GM23248 (cell line): Measurements from ENCODE around the gene TRAPPC3. TPM values are rescaled to one million over a fixed set of nuclear protein-coding genes. Genes with fewer than 3 reads are reported as not detected.

Source experiments
- DNase-seq: peaks from one replicate; pipeline ENCODE4 v3.0.0-alpha.2; 2015
- H2AFZ ChIP-seq: fragments of 200-600 bp; sonication (generic); 2 replicates; pipeline ENCODE4 v1.6.1; 2016; ENCODE audit warnings: antibody characterized with exemption
- H3F3A ChIP-seq: fragments of 200-600 bp; sonication (generic); 2 replicates; pipeline ENCODE4 v1.6.1; 2016; ENCODE audit warnings: mild to moderate bottlenecking, antibody characterized with exemption, mixed run types; ENCODE audit not compliant: insufficient read depth
- H3K27ac ChIP-seq: fragments of 200-600 bp; sonication (generic); 2 replicates; pipeline ENCODE4 v1.5.1; 2016; ENCODE audit warnings: mild to moderate bottlenecking
- H3K27me3 ChIP-seq: fragments of 200-600 bp; sonication (generic); replicated peaks from 2 replicates; pipeline ENCODE4 v1.6.1; 2016; ENCODE audit warnings: mild to moderate bottlenecking; ENCODE audit not compliant: insufficient read depth
- H3K36me3 ChIP-seq: fragments of 200-600 bp; sonication (generic); 2 replicates; pipeline ENCODE4 v1.6.1; 2016; ENCODE audit warnings: low read depth, mild to moderate bottlenecking
- H3K4me1 ChIP-seq: fragments of 200-600 bp; sonication (generic); 2 replicates; pipeline ENCODE4 v1.6.1; 2016; ENCODE audit warnings: mild to moderate bottlenecking; ENCODE audit not compliant: insufficient read depth
- H3K4me2 ChIP-seq: fragments of 200-600 bp; sonication (generic); one replicate; pipeline ENCODE4 v1.6.1; 2016; ENCODE audit warnings: mild to moderate bottlenecking; ENCODE audit not compliant: unreplicated experiment
- H3K4me3 ChIP-seq: fragments of 200-600 bp; sonication (generic); 2 replicates; pipeline ENCODE4 v1.5.1; 2016; ENCODE audit warnings: mild to moderate bottlenecking
- H3K79me2 ChIP-seq: fragments of 200-600 bp; sonication (generic); 2 replicates; pipeline ENCODE4 v1.6.1; 2016; ENCODE audit warnings: mild to moderate bottlenecking; ENCODE audit not compliant: insufficient read depth
- H3K9ac ChIP-seq: fragments of 200-600 bp; sonication (generic); 2 replicates; pipeline ENCODE4 v1.6.1; 2016; ENCODE audit warnings: mild to moderate bottlenecking
- H3K9me2 ChIP-seq: fragments of 200-600 bp; sonication (generic); 2 replicates; pipeline ENCODE4 v1.6.1; 2016; ENCODE audit warnings: mixed run types, mild to moderate bottlenecking, moderate library complexity; ENCODE audit not compliant: insufficient read depth
- H3K9me3 ChIP-seq: fragments of 200-600 bp; sonication (generic); one replicate; pipeline ENCODE4 v1.6.1; 2017; ENCODE audit warnings: low read depth
- H4K20me1 ChIP-seq: fragments of 200-600 bp; sonication (generic); 2 replicates; pipeline ENCODE4 v1.6.0; 2016; ENCODE audit not compliant: insufficient read depth
- EZH2 ChIP-seq: fragments of 200-600 bp; sonication (generic); IDR thresholded peaks from 2 replicates; pipeline ENCODE4 v1.6.1; 2018; ENCODE audit warnings: antibody characterized with exemption, mild to moderate bottlenecking; ENCODE audit not compliant: insufficient read depth, poor library complexity, severe bottlenecking
- EZH2phosphoT487 ChIP-seq: fragments of 200-600 bp; sonication (generic); IDR thresholded peaks from 2 replicates; pipeline ENCODE4 v1.6.1; 2018; ENCODE audit warnings: antibody characterized with exemption, moderate library complexity, mild to moderate bottlenecking, low read depth; ENCODE audit not compliant: insufficient read depth
- WGBS, 2 experiments: methylation state at CpG; one replicate each; pipeline ENCODE4 v1.1.6; 2015 to 2017; ENCODE audit warnings: low lambda C conversion rate in 2 of 2, low coverage in 1 of 2; ENCODE audit errors: missing lambda C conversion rate in 2 of 2; 5-methylcytosine and 5-hydroxymethylcytosine counted together
- in situ Hi-C: fragments of 300-500 bp; cut with MboI; formaldehyde crosslinking; loops from 2 replicates; pipeline ENCODE4 v1.15.0; 2020
- polyA plus RNA-seq: library from polyadenylated mRNA; unstranded; fragments of >200 nt; fragmentation: Nextera tagmentation; extraction: Ambion mirVana; gene quantifications from 2 replicates; pipeline ENCODE4 v1.2.1, GENCODE V29; 2016
- total RNA-seq: library from RNA; depleted of rRNA; stranded (reverse); fragments of >200 nt; shearing (Covaris generic); gene quantifications from 2 replicates; pipeline ENCODE4 v1.2.3, GENCODE V29; 2014

Gene TRAPPC3
- total and polyA plus RNA-seq, 2 experiments from 2014 or later, result 112 to 134 TPM

- Histone ChIP-seq H3K9me2 (no peaks in the 10 kb centered on the region), H4K20me1 (no peaks in the 10 kb centered on the region), H3K4me3 (no peak overlapping the region), H3K9me3 (no peaks in the 10 kb centered on the region), H3K27me3 (0 out of 2 replicates have a peak, but pooled peaks cover 4% of the 10 kb centered on the region), H3K9ac (no peak overlapping the region), H3K27ac (no peak overlapping the region), H3K4me2 (no peak overlapping the region), H3K4me1 (no peaks in the 10 kb centered on the region), H2AFZ (no peak overlapping the region), H3K79me2 (no peaks in the 10 kb centered on the region), H3F3A (peaks cover 3% of the 10 kb centered on the region), H3K36me3 (no peaks in the 10 kb centered on the region)
- in situ Hi-C loops, result no loop called here
- WGBS, 2 experiments, result 88 to 91% methylated on average over 12 of the region's 12 CpGs
- TF ChIP-seq EZH2phosphoT487 (no peak), EZH2 (no peak)
- peak; percentile 26 for DNase-seq
Observed at GRCh38 chr1:36122062-36123030, 26.9 kb downstream of the TRAPPC3 start.

- Histone ChIP-seq H3F3A (peaks cover 19% of the 10 kb centered on the region), H3K4me3 (no peak overlapping the region), H3K4me2 (no peak overlapping the region), H3K4me1 (peaks cover 21% of the 10 kb centered on the region), H4K20me1 (no peaks in the 10 kb centered on the region), H3K79me2 (no peaks in the 10 kb centered on the region), H3K36me3 (no peaks in the 10 kb centered on the region), H3K27ac (no peak overlapping the region), H3K9me3 (no peaks in the 10 kb centered on the region), H3K27me3 (0 out of 2 replicates have a peak, but pooled peaks cover 2% of the 10 kb centered on the region), H3K9ac (no peak overlapping the region), H2AFZ (no peak overlapping the region), H3K9me2 (no peaks in the 10 kb centered on the region)
- WGBS, 2 experiments, result 65 to 68% methylated on average over 9 of the region's 9 CpGs
- TF ChIP-seq EZH2 (no peak), EZH2phosphoT487 (no peak)
- no peak for DNase-seq
- in situ Hi-C loops, result no loop called here
Observed at GRCh38 chr1:36119456-36119855, 29.8 kb downstream of the TRAPPC3 start.

- Histone ChIP-seq H3K36me3 (no peaks in the 10 kb centered on the region), H2AFZ (no peak overlapping the region), H3K9me2 (no peaks in the 10 kb centered on the region), H3K79me2 (no peaks in the 10 kb centered on the region), H3K4me1 (peaks cover 21% of the 10 kb centered on the region), H3K4me3 (no peak overlapping the region), H3K9ac (no peak overlapping the region), H4K20me1 (no peaks in the 10 kb centered on the region), H3K27me3 (no peaks in the 10 kb centered on the region), H3F3A (peaks cover 19% of the 10 kb centered on the region), H3K9me3 (no peaks in the 10 kb centered on the region), H3K4me2 (no peak overlapping the region), H3K27ac (no peak overlapping the region)
- in situ Hi-C loops, result no loop called here
- DNase-seq, result no peak
- TF ChIP-seq EZH2phosphoT487 (no peak), EZH2 (no peak)
- 66 to 79% methylated on average over 9 to 10 of the region's 10 CpGs for WGBS, 2 experiments
Observed at GRCh38 chr1:36118447-36119204, 30.7 kb downstream of the TRAPPC3 start.

GRCh38 chr1:36116901-36117300 lies 32.4 kb downstream of the TRAPPC3 start:
- in situ Hi-C loops, result no loop called here
- Histone ChIP-seq H3K27me3 (no peaks in the 10 kb centered on the region), H3K36me3 (no peaks in the 10 kb centered on the region), H2AFZ (no peak overlapping the region), H4K20me1 (no peaks in the 10 kb centered on the region), H3K4me2 (no peak overlapping the region), H3K4me1 (peaks cover 21% of the 10 kb centered on the region), H3K9ac (no peak overlapping the region), H3F3A (peaks cover 19% of the 10 kb centered on the region), H3K27ac (peak overlapping the region; percentile 93), H3K9me3 (no peaks in the 10 kb centered on the region), H3K79me2 (no peaks in the 10 kb centered on the region), H3K4me3 (no peak overlapping the region), H3K9me2 (no peaks in the 10 kb centered on the region)
- DNase-seq, result peak; percentile 41
- WGBS, 2 experiments, result 54 to 60% methylated on average over 5 of the region's 5 CpGs
- no peak for TF ChIP-seq EZH2phosphoT487
- TF ChIP-seq EZH2, result no peak
